Hepatocyte (in vitro differentiated cells): ENCODE results near the gene CAND1.
A peak's percentile ranks its signal among the peaks of the same experiment; 100 is the strongest.

Experiments used
- EZH2 ChIP-seq: fragments of 200-600 bp; sonication (generic); IDR thresholded peaks from 2 replicates; pipeline ENCODE4 v1.6.1; 2016; ENCODE audit warnings: antibody characterized with exemption, mild to moderate bottlenecking, borderline replicate concordance
- TF ChIP-seq, protein P1 (sequence below): fragments of 200-600 bp; sonication (generic); IDR thresholded peaks from 2 replicates; pipeline ENCODE4 v1.5.1; 2016; ENCODE audit warnings: antibody characterized with exemption, mild to moderate bottlenecking; ENCODE audit not compliant: poor library complexity

DNA sequence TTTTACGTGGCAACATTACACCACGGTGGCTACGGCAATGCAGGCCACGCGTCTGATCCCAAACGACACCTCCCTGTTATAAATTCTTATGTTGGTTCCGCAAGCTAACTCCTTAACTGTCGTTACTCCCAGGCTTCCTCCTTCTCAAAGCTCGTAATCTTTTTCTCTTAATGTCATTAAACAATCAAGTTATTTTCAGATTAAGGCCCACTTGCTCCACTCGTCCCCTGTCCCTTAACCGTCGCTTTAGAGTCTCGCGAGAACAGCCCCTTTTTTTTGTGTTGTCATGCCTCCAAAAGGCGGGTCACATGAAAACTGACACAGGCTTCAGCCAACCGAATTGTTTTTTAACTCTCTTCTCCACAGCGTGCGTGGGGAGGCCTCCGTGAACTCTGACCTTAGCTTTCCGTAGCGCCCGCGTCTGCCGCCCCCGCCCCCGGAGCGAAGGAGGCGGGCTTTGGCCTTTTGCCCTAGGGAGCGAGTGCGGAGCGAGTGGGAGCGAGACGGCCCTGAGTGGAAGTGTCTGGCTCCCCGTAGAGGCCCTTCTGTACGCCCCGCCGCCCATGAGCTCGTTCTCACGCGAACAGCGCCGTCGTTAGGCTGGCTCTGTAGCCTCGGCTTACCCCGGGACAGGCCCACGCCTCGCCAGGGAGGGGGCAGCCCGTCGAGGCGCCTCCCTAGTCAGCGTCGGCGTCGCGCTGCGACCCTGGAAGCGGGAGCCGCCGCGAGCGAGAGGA lies at the start of gene CAND1:
- TF ChIP-seq, protein P1, sequence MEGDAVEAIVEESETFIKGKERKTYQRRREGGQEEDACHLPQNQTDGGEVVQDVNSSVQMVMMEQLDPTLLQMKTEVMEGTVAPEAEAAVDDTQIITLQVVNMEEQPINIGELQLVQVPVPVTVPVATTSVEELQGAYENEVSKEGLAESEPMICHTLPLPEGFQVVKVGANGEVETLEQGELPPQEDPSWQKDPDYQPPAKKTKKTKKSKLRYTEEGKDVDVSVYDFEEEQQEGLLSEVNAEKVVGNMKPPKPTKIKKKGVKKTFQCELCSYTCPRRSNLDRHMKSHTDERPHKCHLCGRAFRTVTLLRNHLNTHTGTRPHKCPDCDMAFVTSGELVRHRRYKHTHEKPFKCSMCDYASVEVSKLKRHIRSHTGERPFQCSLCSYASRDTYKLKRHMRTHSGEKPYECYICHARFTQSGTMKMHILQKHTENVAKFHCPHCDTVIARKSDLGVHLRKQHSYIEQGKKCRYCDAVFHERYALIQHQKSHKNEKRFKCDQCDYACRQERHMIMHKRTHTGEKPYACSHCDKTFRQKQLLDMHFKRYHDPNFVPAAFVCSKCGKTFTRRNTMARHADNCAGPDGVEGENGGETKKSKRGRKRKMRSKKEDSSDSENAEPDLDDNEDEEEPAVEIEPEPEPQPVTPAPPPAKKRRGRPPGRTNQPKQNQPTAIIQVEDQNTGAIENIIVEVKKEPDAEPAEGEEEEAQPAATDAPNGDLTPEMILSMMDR = peak; percentile 21
- TF ChIP-seq EZH2 = no peak
